ENCODE results near the gene FAM20A.
"Not testable (repeated sequence)": the region's sequence is repeated elsewhere in the genome, so short reads cannot be mapped to it uniquely, and the experiment has no call there.

The FAM20A gene

GRCh38 chr17:68522266-68522665 is 78.9 kb downstream of the FAM20A start:
- no peak for DNase-seq (ENCODE audit: low read depth in 2 of 3, low spot score in 2 of 3)

- no peak for DNase-seq (ENCODE audit: low read depth in 2 of 3, low spot score in 2 of 3)
Observed at GRCh38 chr17:68519911-68520310, 81.3 kb downstream of the FAM20A start.

GRCh38 chr17:68519051-68519450 is 82.1 kb downstream of the FAM20A start:
- not testable (repeated sequence) for DNase-seq (ENCODE audit: low read depth in 2 of 3, low spot score in 2 of 3)

- no peak for DNase-seq (ENCODE audit: low read depth in 2 of 3, low spot score in 2 of 3)
Observed at GRCh38 chr17:68518063-68518815, 82.9 kb downstream of the FAM20A start.

GRCh38 chr17:68517605-68518004 is 83.6 kb downstream of the FAM20A start:
- DNase-seq (ENCODE audit: low read depth in 2 of 3, low spot score in 2 of 3), result not testable (repeated sequence)

GRCh38 chr17:68516732-68517131 is 84.4 kb downstream of the FAM20A start:
- no peak for DNase-seq (ENCODE audit: low read depth in 2 of 3, low spot score in 2 of 3)

- DNase-seq (ENCODE audit: low read depth in 2 of 3, low spot score in 2 of 3), result no peak
Observed at GRCh38 chr17:68514831-68515635, 86.1 kb downstream of the FAM20A start.

GRCh38 chr17:68513932-68514331 is 87.2 kb downstream of the FAM20A start:
- no peak for DNase-seq (ENCODE audit: low read depth in 2 of 3, low spot score in 2 of 3)

- no peak for DNase-seq (ENCODE audit: low read depth in 2 of 3, low spot score in 2 of 3)
Observed at GRCh38 chr17:68512960-68513474, 88.2 kb downstream of the FAM20A start.

GRCh38 chr17:68512247-68512959 is 88.8 kb downstream of the FAM20A start, which contains the start of gene PRKAR1A:
PRKAR1A (plus strand) TSS chr17:68512430; CDS start chr17:68515400, 2,970 bp downstream.
- DNase-seq (ENCODE audit: low read depth in 2 of 3, low spot score in 2 of 3), result peak; percentile 77 to 82 (median 80)

GRCh38 chr17:68511671-68512246 is 89.4 kb downstream of the FAM20A start:
- peak in 2 of 3 experiments; percentile 33 to 38 for DNase-seq (ENCODE audit: low read depth in 2 of 3, low spot score in 2 of 3)

- no peak for DNase-seq (ENCODE audit: low read depth in 2 of 3, low spot score in 2 of 3)
Observed at GRCh38 chr17:68511254-68511670, 89.9 kb downstream of the FAM20A start.

GRCh38 chr17:68509141-68510057 is 91.8 kb downstream of the FAM20A start:
- no peak for DNase-seq (ENCODE audit: low read depth in 2 of 3, low spot score in 2 of 3)

GRCh38 chr17:68507576-68507975 is 93.6 kb downstream of the FAM20A start:
- no peak for DNase-seq (ENCODE audit: low read depth in 2 of 3, low spot score in 2 of 3)

GRCh38 chr17:68505951-68506350 is 95.2 kb downstream of the FAM20A start:
- no peak for DNase-seq (ENCODE audit: low read depth in 2 of 3, low spot score in 2 of 3)

GRCh38 chr17:68501074-68501473 is 100.1 kb downstream of the FAM20A start:
- DNase-seq (ENCODE audit: low read depth in 2 of 3, low spot score in 2 of 3), result no peak

- no peak for DNase-seq (ENCODE audit: low read depth in 2 of 3, low spot score in 2 of 3)
Observed at GRCh38 chr17:68499587-68499986, 101.6 kb downstream of the FAM20A start.

GRCh38 chr17:68498479-68499326 is 102.5 kb downstream of the FAM20A start:
- DNase-seq (ENCODE audit: low read depth in 2 of 3, low spot score in 2 of 3), result no peak

GRCh38 chr17:68497885-68498319 is 103.3 kb downstream of the FAM20A start:
- no peak for DNase-seq (ENCODE audit: low read depth in 2 of 3, low spot score in 2 of 3)

Data from activated CD8-positive, alpha-beta memory T cell treated with anti-CD3 and anti-CD28 coated beads for 48 hours (primary cell).